CD4-positive, alpha-beta T cell treated with Interleukin-4 for 1 hour (primary cell): ENCODE results near the gene SKP1.
"Not testable (repeated sequence)": the region's sequence is repeated elsewhere in the genome, so short reads cannot be mapped to it uniquely, and the experiment has no call there.

Experiments used
- DNase-seq, 2 donors: peaks; one replicate each; pipeline ENCODE4 v3.0.0-alpha.2; 2020 to 2022

SKP1 gene

DNA sequence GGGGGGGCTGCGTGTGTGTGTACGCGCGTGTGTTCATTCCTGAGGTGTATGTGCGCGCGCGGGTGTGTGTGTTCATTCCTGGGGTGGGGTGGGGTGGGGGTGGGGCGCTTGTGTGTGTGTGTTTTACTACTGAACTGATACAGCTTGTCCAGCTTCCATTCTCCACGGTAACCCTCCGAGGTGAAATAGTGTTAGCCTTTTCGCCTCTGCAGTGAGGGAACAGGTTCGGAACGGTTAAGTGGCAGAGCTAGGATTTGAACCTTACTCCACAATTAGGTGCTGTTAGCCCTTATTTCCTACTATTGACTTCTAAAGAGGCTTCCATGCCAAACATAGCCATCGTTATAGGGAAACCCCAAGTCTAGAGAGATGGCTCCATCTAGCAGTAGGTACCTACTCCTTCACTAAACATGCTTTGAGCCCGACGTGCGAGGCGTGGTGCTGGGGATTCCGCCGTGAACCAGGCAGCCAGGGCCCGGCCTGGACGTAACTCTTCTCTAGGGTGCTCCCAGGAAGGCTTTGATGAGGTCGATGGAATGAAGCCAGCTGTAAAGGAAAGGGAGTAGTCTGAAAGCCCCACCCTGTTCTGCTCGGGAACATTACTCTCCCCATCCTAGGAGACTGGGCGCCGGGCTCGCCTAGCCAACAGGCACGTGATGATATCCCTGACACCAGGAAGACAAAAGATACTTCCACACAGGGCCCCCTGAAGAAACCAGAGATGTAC is 782 bp upstream of the SKP1 start:
- DNase-seq, result no peak

DNA sequence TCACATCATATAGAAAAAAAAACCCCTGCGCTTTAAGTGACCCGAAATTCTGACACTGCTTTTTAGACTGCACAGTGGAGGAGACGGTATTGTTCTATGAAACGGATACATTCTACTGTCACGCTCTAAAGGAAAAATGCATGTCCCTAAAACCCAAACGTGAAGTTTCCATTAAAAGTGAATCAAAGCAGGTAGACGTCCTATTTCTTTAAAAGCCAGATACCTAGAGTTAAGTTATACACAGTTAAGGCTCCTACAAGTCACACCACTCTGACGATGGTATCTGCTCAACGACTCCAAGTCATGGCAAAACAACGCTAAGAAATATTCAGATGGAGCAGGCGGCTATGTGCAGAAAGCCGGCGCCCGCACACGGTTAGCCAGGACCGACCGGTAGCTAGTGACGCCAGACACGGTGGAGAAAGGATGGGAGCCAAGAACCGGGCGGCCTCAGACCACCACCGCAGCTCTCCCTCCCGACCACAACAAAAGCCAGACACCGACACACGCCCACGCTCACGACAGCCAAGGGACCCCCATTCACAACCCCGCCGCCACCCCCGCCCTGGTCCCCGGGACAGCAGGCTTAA is 734 bp downstream of the SKP1 start:
- DNase-seq, result no peak

DNA sequence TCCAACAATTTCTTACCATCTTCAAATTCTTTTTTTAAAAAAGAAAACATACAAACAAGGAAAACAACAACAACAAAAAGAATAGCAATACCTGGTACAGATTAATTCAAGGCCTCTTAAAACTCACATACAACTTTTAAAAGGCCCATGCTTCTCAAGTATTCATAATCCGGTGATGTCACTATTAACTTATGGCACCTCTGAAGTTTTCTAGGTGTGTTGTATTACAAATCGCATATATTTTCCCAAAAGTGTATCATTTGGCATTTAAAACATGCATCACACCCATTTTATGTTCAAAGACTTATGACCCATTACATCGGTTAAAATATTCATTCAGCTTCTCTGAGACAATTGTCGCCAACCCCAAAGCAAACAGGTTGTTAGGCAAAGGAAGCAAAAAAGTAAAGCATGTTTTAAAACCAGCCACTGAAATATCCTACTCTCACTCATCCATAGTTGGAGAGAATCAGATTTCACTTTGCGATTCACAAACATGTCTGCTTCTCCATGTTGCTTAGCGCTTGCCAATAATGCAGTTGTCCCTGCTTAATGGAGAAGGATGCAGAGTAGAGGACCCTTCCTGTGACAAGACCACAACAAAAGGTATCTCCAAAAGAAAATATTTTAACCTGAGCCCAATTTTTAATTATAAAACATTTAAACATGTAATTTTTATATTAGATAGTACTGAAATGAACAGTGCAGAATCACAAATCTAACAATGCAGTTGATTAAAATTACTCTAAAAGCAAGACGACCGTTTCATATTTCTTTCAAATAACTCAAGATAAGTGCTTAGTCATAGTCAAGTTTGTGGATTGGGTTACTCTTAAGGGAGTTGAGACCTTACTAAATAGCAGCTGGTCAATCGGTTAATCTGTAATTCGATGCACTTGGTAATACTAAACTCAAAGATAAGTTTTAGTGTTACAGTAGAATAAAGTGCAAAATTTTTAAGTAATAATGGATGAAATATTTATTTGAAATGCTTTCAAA is 1.6 kb downstream of the SKP1 start:
- no peak for DNase-seq

DNA sequence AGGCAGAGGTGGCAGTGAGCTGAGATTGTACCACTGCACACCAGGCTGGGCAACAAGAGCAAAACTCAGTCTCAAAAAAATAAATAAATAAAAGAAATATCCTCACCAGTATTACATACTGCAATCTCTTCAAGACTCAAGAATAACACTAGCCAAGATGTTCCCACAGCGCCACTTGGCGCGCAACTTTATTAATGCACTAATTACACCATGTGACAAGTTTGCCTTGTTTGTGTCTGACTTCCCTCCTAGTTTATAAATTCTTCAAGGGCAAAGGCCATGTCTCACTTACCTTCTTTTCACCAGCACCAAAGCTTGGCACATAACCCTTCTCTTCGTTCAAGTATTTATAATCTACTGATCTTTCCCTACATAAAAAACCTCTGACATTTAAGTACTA is 4.8 kb downstream of the SKP1 start:
- no peak for DNase-seq

DNA sequence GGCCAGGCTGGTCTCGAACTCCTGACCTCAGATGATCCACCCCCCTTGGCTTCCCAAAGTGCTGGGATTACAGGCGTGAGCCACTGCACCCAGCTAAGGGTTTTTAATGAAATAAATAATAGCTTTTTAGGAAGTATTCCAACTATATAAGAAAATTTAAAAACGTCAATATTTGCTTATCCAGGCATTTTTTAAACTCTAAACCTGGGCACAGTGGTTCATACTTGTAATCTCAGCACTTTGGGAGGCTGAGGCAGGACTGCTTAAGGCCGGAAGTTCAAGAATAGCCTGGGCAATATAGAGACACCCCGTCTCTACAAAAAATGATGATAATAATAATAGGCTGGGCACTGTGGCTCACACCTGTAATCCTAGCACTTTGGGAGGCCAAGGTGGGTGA is 14.2 kb downstream of the SKP1 start:
- DNase-seq, result no peak

DNA sequence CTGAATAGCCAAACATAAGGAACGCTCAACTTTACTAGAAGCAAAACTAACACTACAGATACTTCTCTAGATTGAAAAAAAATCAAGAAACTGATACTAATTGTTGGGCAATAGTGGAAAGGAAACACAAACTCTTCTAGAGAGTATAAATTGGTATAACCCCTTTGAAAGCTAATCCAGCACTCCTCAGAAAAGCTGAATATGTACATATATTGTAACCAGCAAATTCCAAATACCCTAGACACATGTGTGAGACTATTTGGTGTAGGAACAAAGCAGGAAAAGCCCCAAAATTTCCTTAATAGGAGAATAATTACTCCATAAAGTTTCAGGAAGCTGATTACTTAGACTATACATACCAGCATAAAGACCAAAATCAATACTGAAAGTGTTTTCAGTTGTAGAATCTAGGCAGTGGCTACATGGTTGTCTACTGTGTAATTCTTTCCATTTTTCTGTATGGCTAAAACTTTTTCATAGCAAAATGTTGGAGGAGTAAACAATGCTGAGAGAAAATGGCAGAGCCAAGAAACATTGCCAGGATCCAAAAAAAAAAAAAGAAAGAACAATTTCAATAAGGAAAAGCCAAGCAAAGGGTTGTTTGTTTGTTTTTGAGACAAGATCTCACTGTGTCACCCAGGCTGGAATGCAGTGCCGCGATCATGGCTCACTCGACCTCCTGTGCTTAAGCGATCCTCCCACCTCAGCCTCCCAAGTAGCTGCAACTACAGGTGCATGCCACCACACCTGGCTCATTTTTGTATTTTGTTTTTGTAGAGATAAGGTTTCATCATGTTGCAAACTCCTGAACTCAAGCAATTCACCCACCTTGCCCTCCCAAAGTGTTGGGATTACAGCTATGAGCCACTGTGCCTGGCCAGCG is 15.0 kb downstream of the SKP1 start:
- no peak for DNase-seq

DNA sequence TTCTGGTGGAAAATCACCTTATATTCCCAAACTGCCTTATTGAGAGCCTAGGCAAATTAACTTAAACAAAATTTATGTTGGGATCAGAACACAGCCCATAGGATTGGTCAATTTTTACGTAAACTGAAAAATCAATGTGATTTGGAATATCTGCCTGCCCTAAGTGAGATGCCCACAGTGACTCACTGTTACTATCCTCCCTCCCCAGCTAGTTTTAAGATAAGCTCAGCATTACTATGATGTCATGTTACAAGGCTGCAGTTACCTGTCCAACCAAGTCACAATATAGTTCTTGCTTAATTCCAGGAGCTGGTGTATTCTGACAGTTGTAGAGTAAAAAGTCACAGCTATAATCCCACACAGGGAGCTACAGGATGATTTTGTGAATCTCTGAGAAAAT is 23.1 kb downstream of the SKP1 start:
- DNase-seq, result no peak

DNA sequence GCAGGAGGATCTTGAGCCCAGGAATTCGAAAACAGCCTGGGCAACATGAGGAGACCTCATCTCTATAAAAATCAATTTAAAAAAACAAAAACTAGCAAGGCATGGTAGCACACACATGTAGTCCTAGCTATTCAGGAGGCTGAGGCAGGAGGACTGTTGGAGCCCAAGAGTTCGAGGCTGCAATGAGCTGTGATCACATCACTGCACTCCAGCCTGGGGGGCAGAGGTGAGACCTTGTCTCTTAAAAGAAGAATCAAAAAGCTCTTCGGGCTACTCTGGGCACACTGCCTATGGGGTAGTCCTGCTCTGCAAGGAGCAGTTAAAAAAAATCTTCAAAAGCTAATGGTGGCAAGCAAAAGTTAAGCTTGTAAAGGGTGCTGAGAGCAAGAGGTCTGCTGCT is 23.5 kb downstream of the SKP1 start:
- DNase-seq, result no peak

DNA sequence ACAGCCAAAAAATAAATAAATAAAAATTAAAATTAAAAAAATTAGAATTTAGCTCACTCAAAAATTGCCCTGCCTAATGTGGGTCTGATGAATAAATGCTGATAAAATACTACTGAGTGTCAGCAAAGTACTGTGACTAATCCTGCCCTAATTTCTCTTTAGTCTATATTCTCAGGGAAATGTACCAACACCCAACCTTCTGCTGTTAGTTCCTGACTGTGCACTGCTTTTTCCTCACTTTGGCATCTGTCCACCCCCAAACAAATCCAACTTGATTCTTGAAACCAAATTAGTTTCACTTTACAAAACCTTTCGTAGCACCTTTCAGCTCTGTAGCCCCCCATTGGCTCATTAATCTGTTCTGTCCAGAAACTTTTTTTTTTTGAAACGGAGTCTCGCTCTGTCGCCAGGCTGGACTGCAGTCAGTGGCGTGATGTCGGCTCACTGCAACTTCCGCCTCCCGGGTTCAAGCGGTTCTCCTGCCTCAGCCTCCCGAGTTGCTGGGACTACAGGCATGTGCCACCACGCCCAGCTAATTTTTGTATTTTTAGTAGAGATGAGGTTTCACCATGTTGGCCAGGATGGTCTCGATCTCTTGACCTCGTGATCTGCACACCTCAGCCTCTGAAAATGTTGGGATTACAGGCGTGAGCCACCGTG is 24.4 kb downstream of the SKP1 start:
- not testable (repeated sequence) for DNase-seq

DNA sequence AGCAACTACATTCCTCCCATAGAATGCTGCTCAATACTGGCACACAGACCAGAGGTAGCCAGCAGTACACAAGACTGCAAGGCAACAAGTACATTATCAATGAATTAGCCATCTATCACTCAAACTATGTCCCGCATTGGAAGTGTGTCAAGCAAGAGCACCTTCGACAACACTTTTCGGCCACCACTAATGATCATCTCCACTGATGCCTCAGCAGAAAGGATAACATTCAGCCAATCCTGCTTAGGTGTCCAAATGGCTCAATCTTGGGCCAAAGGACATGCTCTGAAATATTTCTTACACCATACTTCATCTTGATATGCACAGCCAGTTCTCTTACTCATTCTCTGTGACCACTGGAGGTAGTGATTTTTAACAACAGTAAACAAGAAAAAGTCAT is 25.0 kb downstream of the SKP1 start:
- DNase-seq, result no peak

DNA sequence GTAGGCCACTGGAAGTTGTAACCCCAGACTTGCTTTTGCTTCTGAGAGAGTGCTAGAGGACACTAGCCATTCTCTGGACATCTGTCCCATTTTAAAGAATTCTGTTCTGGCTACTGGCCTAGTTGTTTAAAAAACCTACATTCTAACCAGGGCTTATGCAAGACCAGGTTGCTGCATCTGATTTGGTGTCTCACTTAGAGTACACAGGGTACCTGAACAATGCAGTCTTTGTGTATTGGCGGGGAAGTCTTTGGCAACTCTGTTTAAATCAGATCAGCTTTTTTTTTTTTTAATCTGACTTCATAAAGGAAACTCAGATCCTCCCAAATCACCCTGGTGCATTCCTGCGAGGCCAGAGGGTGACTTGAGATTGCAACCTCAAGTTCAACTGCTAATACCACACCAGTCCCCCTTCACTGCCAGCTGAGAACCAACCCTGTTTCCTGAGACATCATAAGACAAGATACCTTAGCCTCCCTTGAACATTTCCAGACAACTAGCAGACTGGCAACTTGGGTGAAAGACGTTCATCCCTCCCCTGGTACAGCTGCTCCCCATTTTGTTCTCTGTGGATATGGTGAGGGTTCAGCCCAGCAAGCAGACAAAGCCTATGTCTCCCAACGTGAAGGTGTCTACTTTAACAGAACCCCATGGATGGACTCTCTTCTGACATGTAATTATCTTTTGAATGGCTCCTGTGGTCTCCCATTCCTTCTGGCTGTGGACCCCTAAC is 27.0 kb downstream of the SKP1 start:
- no peak for DNase-seq

DNA sequence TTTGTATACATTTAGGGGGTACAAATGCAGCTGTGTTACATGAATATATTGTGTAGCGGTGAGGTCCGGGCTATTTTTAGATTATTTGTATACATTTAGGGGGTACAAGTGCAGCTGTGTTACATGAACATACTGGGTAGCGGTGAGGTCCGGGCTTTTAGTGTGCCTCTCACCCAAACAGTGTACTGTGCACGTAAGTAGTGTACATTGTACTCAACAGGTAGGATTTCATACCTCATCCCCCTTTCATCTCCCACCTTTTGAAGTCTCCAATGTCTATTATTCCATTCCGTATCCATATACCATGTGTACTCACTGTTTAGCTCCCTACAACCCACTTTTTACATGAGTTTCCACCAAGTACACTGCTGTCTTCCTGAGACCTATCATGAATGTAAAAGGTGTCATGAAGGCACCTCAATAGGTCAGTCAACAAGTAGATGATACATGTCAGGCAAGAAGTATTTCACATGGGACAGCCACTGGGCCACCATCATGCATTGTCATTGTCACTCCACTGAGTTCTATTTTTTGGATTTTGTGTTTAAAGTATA is 27.7 kb downstream of the SKP1 start:
- DNase-seq, result no peak

DNA sequence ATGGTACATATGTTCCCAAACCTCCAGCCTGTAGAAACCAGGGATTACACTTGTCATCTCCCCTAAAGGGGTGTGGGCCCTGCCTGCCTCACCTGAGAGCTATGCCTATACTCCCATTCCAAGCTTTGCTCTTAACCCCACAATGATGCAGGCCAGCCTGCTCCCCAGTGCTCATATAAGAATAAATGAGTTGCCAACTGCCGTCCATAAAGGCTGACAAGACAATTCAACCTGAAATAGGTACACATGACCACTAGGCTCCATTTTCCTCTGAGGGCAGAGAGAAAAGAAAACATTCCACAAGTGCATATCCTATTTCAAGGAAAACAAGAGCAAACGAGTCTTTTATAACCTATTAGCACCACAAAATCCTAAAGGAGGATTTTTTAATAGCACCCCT is 28.4 kb downstream of the SKP1 start:
- no peak for DNase-seq

DNA sequence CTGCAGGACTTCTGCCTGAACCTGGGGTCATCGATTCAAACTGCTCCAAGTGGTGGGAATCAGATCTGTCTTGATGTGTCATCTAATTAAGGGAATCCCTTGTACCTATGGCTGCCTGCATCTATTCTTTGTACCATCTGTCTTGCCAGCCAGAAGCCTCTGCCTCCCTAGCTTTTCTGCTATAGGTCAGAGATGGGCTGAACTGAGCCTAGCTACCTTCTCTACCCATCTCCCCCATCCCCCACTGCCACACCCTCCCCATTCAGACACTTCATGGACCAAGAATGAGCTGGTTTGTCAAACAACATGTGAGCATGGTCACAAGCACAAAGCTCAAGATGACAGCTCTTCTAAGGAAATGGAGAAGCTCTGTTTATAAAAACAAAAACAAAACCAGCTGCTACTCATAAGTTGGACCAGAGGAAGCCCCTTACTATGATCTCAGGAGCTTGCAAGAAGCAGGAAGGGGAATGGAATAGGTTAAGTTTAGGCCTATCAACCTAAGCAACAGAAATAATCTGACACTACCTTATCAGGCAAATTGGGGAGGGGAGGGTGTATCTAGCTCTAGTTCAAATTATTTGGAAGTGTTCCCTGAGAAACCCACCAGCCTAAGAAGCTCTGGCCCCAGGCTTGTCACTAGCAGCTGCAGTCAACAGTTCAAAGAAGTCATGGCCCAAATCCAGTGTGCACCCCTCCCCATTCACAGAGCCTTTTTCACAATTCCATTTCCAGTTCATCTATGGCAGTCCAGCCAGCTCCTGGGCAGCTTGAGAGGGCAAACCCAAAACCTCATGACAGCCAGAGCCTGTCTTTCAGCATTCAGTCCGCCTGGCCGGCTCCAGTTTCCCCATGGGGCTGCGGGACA is 29.9 kb downstream of the SKP1 start:
- DNase-seq, result no peak

DNA sequence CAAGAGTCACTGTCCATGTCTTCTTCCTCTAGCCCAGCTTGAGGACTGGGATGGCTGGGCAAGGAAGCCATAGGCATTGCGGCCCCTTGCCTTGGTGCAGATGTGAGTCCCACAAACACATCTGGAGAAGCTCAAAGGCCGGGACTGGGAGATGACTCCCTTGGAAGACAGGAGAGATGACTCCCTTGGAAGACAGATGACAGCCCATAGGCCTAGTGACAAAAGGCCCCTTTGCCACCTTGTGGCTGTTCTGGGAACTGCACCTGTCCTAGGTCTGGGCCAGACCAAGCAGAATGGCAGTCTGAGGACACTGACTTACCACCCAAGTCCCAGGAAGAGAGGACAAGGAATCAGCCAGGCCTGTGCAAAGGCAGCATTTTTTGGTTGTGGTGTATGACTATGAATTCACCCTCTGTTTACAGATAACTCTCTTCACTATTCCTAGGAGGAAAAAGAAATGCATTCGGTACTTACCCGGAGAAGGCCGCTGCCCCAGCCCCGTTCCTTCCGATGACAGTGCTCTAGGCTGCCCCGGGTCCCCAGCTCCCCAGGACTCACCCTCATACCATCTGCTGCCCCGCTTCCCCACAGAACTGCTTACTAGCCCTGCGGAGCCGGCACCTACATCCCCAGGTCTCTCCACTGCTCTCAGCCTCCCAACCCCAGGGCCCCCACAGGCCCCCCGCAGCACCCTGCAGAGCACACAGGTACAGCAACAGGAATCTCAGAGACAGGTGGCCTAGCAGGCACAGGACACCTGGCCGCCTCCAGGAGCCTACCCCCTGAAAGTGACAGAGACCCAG is 30.8 kb downstream of the SKP1 start:
- DNase-seq, result peak; percentile 79 to 84

DNA sequence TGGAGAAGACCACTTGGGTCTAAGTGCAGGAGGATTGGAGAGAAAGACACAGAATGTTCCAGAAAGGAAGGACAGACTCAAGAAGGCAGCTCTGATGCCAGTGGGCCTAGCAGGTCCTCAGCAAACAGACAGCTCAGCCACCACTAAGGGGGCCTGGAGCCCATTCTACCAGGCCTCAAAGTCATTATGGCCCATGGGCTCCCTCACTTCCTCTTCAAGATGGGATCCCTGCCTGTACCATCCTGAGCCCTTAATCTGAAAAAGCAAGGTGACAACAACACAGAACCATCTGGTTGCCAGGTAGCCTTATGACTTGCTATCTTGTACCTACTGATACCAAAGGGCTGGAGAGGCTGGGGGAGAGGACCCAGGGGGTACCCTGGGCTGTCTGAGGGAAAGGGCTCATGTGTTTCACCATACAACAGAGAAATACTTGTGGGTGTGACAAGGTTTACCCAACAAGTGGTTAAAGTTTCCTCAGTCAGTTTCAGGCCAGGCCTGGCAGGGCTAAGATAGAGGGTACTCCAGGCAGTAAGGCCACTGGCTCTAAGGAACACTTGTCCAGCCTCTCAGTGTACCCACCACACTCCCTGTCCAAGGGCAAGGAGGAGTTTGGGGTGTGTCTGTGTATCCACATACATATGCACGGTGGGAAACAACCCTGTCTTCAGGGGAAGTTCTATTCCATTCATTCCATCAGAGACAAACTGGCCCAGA is 31.6 kb downstream of the SKP1 start:
- DNase-seq, result no peak

DNA sequence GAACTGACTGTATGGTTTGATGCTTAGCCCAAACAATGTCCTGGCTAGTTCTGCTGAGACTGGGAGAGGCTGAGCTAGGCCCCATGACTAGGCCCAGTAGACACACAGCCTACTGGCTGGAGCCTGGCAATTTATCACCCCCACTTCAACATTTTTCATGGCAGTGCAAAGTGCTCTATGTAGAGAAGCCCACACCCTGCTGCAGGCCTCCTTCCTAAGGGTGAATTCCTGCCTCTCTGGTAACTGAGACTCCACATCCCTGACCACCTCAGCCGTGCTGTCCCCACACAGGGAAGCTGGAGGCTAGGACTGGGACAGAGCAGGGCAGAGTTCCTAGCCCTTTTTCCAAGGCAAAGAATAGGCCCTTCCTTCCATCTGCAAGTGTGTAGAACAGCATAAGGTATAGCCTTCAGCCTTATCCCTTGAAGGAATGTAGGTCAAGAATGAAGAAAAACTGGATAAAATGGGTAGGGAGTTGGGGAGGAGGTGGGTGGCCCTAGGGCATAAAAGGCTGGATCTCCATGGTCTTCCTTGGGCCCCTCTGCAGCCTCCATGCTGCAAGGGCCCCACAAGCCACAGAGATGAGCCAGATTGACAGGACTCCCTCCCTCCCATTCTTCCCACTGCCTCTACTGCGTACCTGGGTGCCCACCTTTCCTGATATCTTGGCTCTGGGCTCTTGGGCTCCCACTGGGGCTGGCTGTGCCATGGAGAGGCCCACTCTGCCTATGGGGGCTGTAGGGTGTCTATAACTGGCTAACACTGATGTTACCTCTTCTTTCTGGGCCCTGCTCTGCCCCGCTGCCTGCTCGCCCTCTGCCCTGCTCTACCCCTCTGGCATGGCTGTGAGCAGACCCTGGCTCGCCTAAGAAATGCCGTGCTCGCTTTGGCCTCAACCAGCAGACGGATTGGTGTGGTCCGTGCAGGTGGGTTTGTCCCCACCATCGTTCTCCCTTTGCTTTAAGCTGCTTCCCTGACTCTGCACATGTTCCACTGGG is 32.5 kb downstream of the SKP1 start:
- DNase-seq, result no peak
